WI38 (cell line): ENCODE measurements around the gene MAN1C1.
"Not testable (repeated sequence)": the region's sequence is repeated elsewhere in the genome, so short reads cannot be mapped to it uniquely, and the experiment has no call there.

Source experiments
- H3K4me3 ChIP-seq: 2 replicates; pipeline ENCODE4 v1.5.1; 2011; ENCODE audit warnings: low read depth, mild to moderate bottlenecking, control low read depth, low read length
- TF ChIP-seq, protein P1 (sequence below): IDR thresholded peaks from 2 replicates; pipeline ENCODE4 v1.5.1; 2012; ENCODE audit warnings: low read depth, mild to moderate bottlenecking, control low read depth, low read length

MAN1C1 gene

DNA sequence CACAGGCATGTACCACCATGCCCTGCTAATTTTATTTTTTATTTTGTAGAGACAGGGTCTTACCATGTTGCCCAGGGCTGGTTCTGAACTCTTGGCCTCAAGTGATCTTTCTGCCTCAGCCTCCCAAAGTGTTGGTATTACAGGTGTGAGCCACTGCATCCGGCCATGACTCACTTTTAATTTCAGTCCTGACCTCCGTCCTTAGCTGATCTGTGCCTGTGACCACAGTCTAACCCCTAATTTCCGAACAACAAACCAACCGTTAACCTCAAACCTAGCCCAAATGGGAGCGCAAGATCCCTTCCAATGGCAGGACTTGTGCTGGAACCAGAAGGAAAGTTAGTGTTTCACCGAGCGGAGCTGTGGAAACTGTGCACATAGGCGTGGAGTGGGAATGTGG, 29.3 kb upstream of the MAN1C1 start:
- TF ChIP-seq, protein P1, sequence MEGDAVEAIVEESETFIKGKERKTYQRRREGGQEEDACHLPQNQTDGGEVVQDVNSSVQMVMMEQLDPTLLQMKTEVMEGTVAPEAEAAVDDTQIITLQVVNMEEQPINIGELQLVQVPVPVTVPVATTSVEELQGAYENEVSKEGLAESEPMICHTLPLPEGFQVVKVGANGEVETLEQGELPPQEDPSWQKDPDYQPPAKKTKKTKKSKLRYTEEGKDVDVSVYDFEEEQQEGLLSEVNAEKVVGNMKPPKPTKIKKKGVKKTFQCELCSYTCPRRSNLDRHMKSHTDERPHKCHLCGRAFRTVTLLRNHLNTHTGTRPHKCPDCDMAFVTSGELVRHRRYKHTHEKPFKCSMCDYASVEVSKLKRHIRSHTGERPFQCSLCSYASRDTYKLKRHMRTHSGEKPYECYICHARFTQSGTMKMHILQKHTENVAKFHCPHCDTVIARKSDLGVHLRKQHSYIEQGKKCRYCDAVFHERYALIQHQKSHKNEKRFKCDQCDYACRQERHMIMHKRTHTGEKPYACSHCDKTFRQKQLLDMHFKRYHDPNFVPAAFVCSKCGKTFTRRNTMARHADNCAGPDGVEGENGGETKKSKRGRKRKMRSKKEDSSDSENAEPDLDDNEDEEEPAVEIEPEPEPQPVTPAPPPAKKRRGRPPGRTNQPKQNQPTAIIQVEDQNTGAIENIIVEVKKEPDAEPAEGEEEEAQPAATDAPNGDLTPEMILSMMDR = no peak
- no peak overlapping the region for H3K4me3 ChIP-seq

- not testable (repeated sequence) for H3K4me3 ChIP-seq
Measured at GRCh38 chr1:25588224-25588623, 28.4 kb upstream of the MAN1C1 start.

- H3K4me3 ChIP-seq = not testable (repeated sequence)
Measured at GRCh38 chr1:25588786-25589185, 27.8 kb upstream of the MAN1C1 start.

DNA sequence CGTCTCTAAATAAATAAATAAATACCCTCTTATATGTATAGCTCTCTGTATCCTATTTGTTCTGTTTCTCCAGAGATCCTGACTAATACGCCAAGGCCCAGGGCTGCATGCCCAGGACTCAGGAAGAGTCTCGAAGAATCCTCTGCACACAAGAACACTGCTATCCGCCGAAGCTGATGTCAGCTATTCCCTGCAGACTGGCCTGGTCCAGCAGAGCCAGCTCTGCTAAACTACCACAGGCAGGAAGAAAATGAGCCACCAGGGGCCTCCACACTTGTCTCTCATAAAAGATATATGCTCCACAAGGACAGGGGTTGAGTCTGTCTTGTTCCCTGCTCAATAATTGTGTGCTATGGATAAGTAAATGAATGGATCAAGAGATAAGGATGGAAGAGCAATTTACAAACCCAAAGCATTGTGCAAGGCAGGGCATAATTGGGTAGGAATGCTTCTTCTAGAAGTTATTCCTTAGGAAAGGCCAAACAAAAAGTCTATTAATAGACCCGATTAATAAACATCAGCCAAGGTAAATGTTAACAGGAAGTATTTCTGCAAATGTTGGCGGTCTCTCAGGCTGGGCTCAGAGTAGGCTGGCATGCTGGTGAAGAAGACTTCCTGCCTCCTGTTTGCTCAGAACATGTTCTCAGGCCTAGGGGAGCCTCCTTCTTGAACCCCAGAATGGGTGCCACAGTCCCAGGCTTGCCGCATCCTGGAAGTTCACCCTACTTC, 26.3 kb upstream of the MAN1C1 start:
- no peak overlapping the region for H3K4me3 ChIP-seq
- TF ChIP-seq, protein P1 = no peak

DNA sequence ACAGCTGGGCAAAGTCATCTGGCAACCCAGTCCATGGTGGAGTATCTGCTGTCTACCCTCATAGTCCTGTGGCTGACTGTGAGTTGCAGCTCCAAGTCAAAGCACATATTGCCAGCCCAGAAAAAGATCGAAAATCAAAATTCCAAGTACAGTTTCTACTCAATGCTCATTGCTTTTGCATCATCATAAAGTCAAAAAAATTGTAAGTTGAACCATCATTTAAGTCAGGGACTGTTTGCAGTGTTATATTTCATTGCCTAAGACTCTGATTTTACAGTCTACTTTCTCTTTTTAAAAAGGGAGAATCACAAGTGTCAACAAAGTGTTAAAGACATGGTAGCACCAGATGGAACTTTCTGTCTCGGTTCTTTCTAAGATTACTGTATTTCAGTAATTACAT, 22.7 kb upstream of the MAN1C1 start:
- TF ChIP-seq, protein P1 = no peak

DNA sequence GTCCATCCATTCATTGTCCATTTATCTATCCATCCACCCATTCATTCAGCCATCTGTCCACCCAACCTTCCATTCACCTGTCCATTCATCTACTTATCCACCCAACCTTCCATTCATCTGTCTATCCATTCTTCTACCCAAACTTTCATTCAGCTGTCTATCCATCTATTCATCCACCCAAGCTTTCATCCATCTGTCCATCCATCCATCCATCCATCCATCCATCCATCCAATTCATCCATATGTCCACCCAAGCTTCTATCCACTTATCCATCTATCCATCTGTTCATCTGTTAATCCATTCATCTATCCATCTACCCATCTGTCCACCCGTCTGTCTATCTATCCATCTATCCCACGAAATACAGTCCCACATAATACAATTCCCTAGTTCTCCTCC, 21.6 kb upstream of the MAN1C1 start:
- TF ChIP-seq, protein P1 = no peak
- H3K4me3 ChIP-seq = no peak overlapping the region

More for the DNA sequence above, 22.7 kb upstream of the MAN1C1 start:
- H3K4me3 ChIP-seq = no peak overlapping the region

GRCh38 chr1:25596641-25597040, 19.9 kb upstream of the MAN1C1 start:
- not testable (repeated sequence) for H3K4me3 ChIP-seq

- TF ChIP-seq, protein P1 = no peak
- no peak overlapping the region for H3K4me3 ChIP-seq
Measured at GRCh38 chr1:25598879-25599278, 17.7 kb upstream of the MAN1C1 start.

DNA sequence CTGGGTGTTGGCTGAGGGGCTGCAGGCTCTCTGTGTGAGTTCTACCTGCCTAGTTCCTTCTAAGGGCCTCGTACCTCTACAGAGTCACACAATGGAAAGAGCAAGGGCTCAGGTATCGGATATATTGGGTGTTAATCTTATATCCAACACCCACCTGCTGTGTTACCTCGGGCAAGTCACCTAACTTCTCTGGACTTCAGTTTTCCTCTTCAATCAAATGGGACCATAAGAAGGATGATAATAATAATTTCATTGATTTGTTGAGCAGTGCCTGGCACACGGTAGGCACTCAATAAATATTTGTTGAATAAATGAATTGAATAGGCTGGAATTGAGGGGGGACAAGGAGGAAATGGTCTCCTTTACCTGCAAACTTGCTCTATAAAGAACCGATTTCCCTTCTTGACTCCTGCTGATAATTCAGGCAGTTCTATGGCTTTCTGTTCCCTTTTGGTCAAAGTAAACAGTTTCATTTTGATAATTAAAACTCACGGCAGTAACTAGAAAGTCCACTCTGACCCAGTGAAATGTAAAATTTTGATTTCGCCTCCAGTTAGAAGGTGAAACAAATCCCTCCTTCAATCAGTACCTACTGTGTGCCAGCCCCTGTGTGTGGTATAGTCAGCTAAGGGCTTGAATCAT, 16.5 kb upstream of the MAN1C1 start:
- TF ChIP-seq, protein P1 = no peak
- no peak overlapping the region for H3K4me3 ChIP-seq

DNA sequence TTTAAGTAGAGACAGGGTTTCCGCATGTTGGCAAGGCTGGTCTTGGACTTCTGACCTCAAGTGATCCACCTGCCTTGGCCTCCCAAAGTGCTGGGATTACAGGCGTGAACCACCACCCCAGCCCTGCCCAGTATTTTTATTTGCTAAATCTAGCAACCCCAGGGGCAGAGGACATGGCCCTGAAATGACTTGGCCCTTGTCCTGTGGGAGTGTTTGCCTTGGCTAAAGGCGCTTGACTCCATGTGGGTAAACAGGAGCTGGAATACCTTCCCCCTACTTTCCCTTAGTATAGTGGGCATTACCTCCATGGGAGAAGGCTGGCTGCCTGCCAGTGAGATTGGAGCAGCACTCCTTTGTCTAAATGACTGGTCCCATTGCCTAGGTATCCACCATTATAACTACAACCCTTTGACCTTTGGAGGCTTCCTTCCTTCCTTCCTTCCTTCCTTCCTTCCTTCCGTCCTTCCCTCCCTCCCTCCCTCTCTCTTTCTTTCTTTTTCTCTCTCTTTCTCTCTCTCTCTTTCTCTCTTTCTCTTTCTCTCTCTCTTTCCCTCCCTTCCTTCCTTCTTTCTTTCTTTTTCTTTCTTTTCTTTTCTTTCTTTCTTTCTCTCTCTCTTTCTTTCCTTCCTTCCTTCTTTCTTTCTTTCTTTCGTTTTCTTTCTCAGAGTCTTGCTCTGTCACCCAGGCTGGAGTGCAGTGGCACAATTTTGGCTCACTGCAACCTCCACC, 15.5 kb upstream of the MAN1C1 start:
- H3K4me3 ChIP-seq = not testable (repeated sequence)

- H3K4me3 ChIP-seq = not testable (repeated sequence)
Measured at GRCh38 chr1:25603779-25604538, 12.6 kb upstream of the MAN1C1 start.
